Activated naive CD4-positive, alpha-beta T cell treated with anti-CD3 and anti-CD28 coated beads, Interleukin-2, amount 50 U/mL, for 72 hours (primary cell): ENCODE results near the gene GALNTL6. TPM values are rescaled to one million over a fixed set of nuclear protein-coding genes. Genes with fewer than 3 reads are reported as not detected.

ENCODE experiments used
- ATAC-seq, 2 donors: fragments of 150-1000 bp; cut with Tn5 transposase; 2 replicates each; pipeline ENCODE4 v1.10.0; 2021; ENCODE audit warnings: mild to moderate bottlenecking in 2 of 2, moderate library complexity in 2 of 2
- DNase-seq, 2 donors: peaks; one replicate each; pipeline ENCODE4 v3.0.0; 2021 to 2022; ENCODE audit warnings: low spot score in 2 of 2
- H3K27ac Mint-ChIP-seq, 2 donors: one replicate each; pipeline ENCODE4 v1.8.0; 2022; ENCODE audit warnings: mild to moderate bottlenecking in 2 of 2, mixed read lengths in 2 of 2
- H3K36me3 Mint-ChIP-seq, 2 donors: one replicate each; pipeline ENCODE4 v1.8.0; 2022; ENCODE audit warnings: mixed read lengths in 2 of 2
- H3K9me3 Mint-ChIP-seq, 2 donors: one replicate each; pipeline ENCODE4 v1.8.0; 2022; ENCODE audit warnings: mixed read lengths in 2 of 2
- total RNA-seq, 2 donors: library from RNA; stranded (reverse); gene quantifications; one replicate each; pipeline ENCODE4 v1.2.3, GENCODE V29; 2022

GALNTL6 gene
- total RNA-seq, 2 donors from 2014 or later: not detected

GRCh38 chr4:172040766-172041165, 227.6 kb downstream of the GALNTL6 start:
- Mint-ChIP-seq H3K9me3 (peaks cover 5 to 13% of the 10 kb centered on the region in 2 donors), H3K27ac (no peak overlapping the region), H3K36me3 (no peaks in the 10 kb centered on the region)
- DNase-seq (no peak), ATAC-seq (no peak)

DNA sequence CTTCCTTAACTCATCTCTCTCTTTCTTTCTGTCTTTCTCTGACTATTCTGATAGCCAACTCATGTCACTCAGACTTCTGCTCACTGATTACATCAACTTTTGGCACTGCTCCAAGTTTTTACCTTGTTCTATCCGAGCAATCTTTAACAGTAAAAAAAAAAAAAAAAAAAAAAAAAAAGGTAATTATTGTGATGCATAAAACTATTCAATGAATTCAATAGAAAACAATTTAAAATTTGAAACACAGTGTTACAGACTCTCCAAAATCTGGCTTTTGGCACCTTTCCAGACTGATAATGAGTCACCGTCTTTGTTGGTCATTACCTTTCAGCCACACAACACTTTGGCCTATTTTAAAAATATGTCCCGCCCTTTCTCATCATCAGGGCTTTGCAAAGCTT, 229.5 kb downstream of the GALNTL6 start:
- no peak for ATAC-seq
- no peak for DNase-seq
- no peak overlapping the region for H3K27ac Mint-ChIP-seq
- H3K9me3 Mint-ChIP-seq: peaks cover 8% of the 10 kb centered on the region in 2 donors
- H3K36me3 Mint-ChIP-seq: no peaks in the 10 kb centered on the region

DNA sequence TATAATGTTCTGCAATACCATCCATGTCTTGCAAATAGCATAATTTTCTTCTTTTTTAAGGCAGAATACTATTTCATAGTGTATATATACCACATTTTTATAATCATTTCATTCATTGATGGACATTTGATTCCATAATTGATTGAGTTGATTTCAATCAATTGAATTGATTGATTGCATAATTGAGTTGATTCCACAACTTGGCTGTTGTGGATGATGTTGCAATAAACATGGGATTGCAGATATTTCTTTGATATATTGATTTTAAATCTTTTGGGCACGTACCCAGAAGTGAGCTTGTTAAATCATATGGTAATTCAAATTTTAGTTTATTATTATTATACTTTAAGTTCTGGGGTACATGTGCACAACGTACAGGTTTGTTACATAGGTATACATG, 232.8 kb downstream of the GALNTL6 start:
- Mint-ChIP-seq H3K36me3 (no peaks in the 10 kb centered on the region), H3K27ac (no peak overlapping the region), H3K9me3 (peaks cover 3 to 8% of the 10 kb centered on the region in 2 donors)
- no peak for ATAC-seq
- no peak for DNase-seq

DNA sequence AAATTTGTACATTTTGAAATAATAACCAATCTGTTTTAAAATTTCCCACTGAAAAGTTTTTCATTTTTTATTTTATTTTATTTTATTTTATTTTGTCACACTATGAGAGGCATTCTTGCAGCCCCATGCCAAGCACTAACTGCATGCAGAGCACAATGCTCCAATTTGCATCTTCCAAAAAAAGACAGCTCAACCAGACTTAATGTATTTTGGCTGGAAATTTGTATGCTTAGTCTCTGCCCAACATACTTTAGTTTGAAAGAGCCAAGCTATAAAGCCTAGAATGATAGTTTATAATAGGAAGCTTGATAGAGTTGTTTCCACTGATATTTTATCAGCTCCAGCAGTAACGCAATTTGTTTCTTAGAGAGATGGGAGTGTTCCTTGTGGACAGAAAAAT, 235.5 kb downstream of the GALNTL6 start:
- DNase-seq: no peak

DNA sequence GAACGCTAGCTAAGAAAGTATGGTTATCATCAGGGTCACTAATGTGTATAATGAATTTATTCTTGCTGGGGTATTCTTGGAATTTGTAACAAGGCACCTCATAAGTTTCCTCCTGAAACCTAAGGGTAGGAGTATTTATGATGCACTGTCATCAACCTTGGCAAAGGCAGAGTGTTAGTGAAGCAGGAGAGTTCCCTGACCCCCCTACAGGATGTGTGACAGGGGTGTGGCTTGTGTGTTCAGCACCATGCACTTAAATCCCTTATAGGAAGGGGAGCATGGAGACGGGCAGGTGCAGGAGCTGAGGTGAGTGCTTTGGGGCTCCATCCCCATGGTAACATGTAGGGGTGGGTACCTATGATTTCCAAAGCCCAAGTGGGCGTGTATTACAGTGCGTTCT, 237.7 kb downstream of the GALNTL6 start:
- Mint-ChIP-seq H3K36me3 (no peaks in the 10 kb centered on the region), H3K27ac (no peak overlapping the region), H3K9me3 (peaks cover 0 to 8% of the 10 kb centered on the region in 2 donors)
- no peak for ATAC-seq
- no peak for DNase-seq

More for the DNA sequence above, 235.5 kb downstream of the GALNTL6 start:
- Mint-ChIP-seq H3K9me3 (peaks cover 0 to 8% of the 10 kb centered on the region in 2 donors), H3K36me3 (no peaks in the 10 kb centered on the region), H3K27ac (no peak overlapping the region)
- ATAC-seq: no peak

- no peak for ATAC-seq
- H3K27ac Mint-ChIP-seq: no peak overlapping the region
Observed at GRCh38 chr4:172055046-172055445, 241.8 kb downstream of the GALNTL6 start.

GRCh38 chr4:172055498-172055897, 242.3 kb downstream of the GALNTL6 start:
- DNase-seq: no peak
- Mint-ChIP-seq H3K36me3 (no peaks in the 10 kb centered on the region), H3K9me3 (peaks cover 0 to 4% of the 10 kb centered on the region in 2 donors), H3K27ac (no peak overlapping the region)
- no peak for ATAC-seq

More at GRCh38 chr4:172055046-172055445, 241.8 kb downstream of the GALNTL6 start:
- Mint-ChIP-seq H3K9me3 (peaks cover 0 to 4% of the 10 kb centered on the region in 2 donors), H3K36me3 (no peaks in the 10 kb centered on the region)
- DNase-seq: no peak

DNA sequence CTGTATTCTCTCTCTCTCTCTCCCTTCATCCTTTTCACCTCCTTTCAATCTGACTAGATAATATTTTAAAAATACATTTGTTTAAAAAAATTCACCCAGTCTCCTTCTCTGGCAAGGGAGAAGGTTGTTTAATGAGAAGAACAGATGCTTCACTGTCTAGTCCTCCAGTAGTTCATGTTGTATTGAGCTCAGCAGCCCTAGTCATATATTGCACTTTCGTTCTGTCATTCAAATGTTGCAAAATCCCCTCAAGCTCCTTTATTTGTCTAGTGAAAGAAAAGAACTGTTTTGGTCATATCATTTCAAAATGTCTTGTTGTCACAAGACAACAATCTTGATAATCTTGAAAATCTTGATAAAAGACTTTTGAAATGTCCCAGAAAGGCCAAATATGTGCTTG, 248.0 kb downstream of the GALNTL6 start:
- Mint-ChIP-seq H3K27ac (no peak overlapping the region), H3K9me3 (peaks cover 0 to 20% of the 10 kb centered on the region in 2 donors), H3K36me3 (no peaks in the 10 kb centered on the region)
- DNase-seq (no peak), ATAC-seq (no peak)

DNA sequence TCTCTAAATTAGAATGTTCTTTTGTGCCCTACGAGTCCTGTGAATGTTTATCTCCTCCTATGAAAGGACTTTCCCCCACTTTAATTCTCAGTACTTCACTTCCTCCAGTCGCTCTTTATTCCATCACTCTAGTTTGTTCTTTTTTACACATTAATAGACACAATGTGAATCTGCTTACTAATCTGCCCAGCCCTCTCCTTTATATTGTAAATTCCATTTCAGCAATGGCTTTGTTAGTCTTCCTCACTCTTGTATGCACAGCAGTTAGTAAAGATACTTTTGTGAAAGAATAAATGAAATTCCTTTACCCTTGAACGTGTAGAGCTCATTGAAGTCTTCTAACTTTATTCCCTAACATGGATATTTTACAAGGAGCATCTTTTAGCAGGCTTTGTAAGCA, 255.3 kb downstream of the GALNTL6 start:
- no peak for DNase-seq
- H3K36me3 Mint-ChIP-seq: no peaks in the 10 kb centered on the region
- peaks cover 18 to 36% of the 10 kb centered on the region in 2 donors for H3K9me3 Mint-ChIP-seq
- ATAC-seq: no peak
- no peak overlapping the region for H3K27ac Mint-ChIP-seq

DNA sequence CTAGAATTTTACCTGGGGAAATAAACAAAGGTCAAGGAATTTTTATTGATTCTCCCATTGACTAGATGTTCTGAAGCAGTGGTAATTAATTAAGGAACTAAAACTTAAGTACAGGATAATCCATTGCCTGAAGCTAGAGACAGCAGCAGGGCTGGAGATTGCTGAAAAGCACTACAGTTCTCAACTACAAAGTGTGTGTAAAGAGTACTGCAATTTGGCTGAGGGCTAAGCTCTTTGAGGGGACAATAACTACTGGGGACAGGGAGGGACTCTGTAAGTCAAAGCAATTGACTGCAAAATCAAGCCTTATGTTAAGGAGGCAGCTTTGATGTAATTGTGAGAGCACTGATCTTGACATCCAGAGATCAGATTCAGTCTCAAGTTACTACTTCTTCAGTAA, 260.4 kb downstream of the GALNTL6 start:
- Mint-ChIP-seq H3K27ac (no peak overlapping the region), H3K36me3 (no peaks in the 10 kb centered on the region), H3K9me3 (peaks cover 9% of the 10 kb centered on the region in 2 donors)
- ATAC-seq: no peak
- DNase-seq: no peak

DNA sequence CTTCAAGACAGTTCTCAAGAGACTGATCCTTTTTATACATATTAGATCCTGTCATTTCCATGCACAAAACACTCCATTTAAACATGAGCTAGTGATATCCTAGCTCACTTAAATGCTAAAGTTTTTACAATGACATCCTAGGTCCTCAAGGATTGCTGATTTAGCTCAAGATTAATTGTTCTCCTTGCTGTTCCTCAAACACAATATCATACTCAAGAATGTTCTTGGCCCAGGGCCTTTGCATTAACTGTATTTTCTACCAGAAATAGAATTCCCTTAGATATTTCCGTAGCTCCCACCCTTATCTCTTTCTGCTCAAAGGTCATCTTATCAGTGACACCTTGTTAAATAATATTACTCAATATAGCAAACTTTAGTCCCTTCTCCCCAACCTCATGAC, 270.1 kb downstream of the GALNTL6 start:
- H3K9me3 Mint-ChIP-seq: peaks cover 0 to 4% of the 10 kb centered on the region in 2 donors
- no peak for DNase-seq

GRCh38 chr4:172088556-172088955, 275.4 kb downstream of the GALNTL6 start:
- ATAC-seq: no peak
- no peaks in the 10 kb centered on the region for H3K36me3 Mint-ChIP-seq
- peaks cover 12 to 14% of the 10 kb centered on the region in 2 donors for H3K9me3 Mint-ChIP-seq
- no peak for DNase-seq
- no peak overlapping the region for H3K27ac Mint-ChIP-seq

More for the DNA sequence above, 270.1 kb downstream of the GALNTL6 start:
- ATAC-seq: no peak
- no peaks in the 10 kb centered on the region for H3K36me3 Mint-ChIP-seq
- no peak overlapping the region for H3K27ac Mint-ChIP-seq

DNA sequence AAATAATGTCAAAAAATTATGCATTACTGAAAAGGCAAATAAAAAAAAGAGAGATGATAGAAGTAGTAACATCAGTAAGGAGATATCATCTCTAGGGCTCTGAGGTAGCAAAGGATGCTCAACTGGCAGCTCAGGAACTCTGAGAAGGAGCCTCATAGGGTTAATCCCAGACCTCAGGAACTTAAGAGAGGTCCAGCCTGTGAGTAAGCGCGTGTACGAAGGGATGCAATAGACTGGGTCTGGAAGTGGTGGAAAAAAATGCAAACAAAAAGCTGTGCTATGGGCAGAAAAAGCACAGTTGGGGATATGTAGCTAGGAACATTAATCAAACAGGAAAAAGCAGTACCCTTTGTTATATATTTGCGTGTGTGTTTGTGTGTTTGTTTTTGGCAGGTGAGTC, 282.0 kb downstream of the GALNTL6 start:
- no peak for ATAC-seq
- H3K27ac Mint-ChIP-seq: no peak overlapping the region
- no peaks in the 10 kb centered on the region for H3K36me3 Mint-ChIP-seq
- no peak for DNase-seq
- peaks cover 14 to 21% of the 10 kb centered on the region in 2 donors for H3K9me3 Mint-ChIP-seq

- Mint-ChIP-seq H3K9me3 (peaks cover 12 to 20% of the 10 kb centered on the region in 2 donors), H3K27ac (no peak overlapping the region), H3K36me3 (no peaks in the 10 kb centered on the region)
- DNase-seq: no peak
- no peak for ATAC-seq
Observed at GRCh38 chr4:172096786-172097185, 283.6 kb downstream of the GALNTL6 start.

DNA sequence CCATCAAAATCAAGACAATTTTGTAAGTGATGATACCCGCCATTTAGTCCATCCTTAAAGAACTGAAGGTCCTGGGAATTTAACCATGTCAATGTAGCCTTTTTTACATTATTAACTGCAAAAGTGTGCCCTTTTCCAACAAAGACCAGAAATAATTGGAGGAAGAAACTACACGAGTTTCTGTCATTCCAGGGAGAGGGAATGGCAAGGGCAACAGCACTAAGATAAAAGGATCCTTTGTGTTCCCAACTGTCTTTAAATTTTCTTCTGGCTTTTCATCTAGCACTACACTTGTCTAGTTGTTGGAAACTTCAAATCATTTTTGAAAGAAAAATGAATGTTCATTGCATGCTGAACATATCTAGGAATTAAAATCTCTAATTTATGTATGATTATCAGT, 286.2 kb downstream of the GALNTL6 start:
- ATAC-seq: no peak
- no peak overlapping the region for H3K27ac Mint-ChIP-seq
- H3K9me3 Mint-ChIP-seq: peaks cover 16 to 27% of the 10 kb centered on the region in 2 donors
- H3K36me3 Mint-ChIP-seq: no peaks in the 10 kb centered on the region
- DNase-seq: no peak

GRCh38 chr4:172103456-172103855, 290.3 kb downstream of the GALNTL6 start:
- no peak for ATAC-seq
- Mint-ChIP-seq H3K27ac (no peak overlapping the region), H3K9me3 (peaks cover 17 to 19% of the 10 kb centered on the region in 2 donors), H3K36me3 (no peaks in the 10 kb centered on the region)
- no peak for DNase-seq

GRCh38 chr4:172104539-172104938, 291.3 kb downstream of the GALNTL6 start:
- no peak for ATAC-seq

DNA sequence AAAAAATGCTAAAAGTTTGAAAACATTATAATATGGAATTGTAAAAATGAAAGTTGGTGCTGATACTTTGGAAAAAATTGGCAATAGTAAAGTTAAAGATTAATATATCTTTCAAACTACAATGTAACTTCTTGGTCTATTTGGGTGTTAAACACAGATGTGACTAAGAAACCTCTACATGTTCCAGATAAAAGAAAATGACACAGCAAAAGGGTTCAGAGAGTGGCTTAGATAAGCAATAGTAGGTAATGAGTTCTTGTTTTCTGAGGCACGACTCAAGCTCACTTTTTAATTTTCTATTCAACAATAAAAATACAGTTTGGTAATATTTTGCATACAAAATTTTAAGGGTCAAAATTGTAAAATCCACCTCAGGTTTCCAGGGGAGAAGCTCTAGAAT, 292.7 kb downstream of the GALNTL6 start:
- Mint-ChIP-seq H3K36me3 (no peaks in the 10 kb centered on the region), H3K27ac (no peak overlapping the region), H3K9me3 (peaks cover 13 to 19% of the 10 kb centered on the region in 2 donors)
- DNase-seq: no peak
- ATAC-seq: no peak

More at GRCh38 chr4:172104539-172104938, 291.3 kb downstream of the GALNTL6 start:
- no peaks in the 10 kb centered on the region for H3K36me3 Mint-ChIP-seq
- peaks cover 13 to 21% of the 10 kb centered on the region in 2 donors for H3K9me3 Mint-ChIP-seq
- DNase-seq: no peak
- no peak overlapping the region for H3K27ac Mint-ChIP-seq

DNA sequence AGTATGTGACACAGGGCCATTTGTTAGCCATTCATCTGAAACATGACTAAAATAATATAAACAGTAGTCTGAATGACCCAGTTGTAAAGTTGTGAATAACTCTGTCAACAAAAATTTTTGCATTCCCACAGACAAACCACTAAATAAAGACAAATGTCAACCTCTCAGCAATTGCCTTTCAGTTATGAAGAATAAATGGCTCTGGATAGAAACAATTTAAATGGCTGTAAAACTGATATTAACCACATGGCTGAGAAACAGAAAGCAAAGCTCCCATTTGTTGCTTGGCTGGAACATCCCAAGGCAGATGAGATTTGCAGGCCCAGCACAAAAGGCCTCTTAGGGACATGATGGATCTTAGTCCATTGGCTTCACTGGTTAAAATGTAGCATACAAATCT, 296.3 kb downstream of the GALNTL6 start:
- no peaks in the 10 kb centered on the region for H3K36me3 Mint-ChIP-seq
- DNase-seq (no peak), ATAC-seq (no peak)
- peaks cover 3 to 11% of the 10 kb centered on the region in 2 donors for H3K9me3 Mint-ChIP-seq
- H3K27ac Mint-ChIP-seq: no peak overlapping the region
